Measurements from ENCODE around the gene BMAL2.

DNA sequence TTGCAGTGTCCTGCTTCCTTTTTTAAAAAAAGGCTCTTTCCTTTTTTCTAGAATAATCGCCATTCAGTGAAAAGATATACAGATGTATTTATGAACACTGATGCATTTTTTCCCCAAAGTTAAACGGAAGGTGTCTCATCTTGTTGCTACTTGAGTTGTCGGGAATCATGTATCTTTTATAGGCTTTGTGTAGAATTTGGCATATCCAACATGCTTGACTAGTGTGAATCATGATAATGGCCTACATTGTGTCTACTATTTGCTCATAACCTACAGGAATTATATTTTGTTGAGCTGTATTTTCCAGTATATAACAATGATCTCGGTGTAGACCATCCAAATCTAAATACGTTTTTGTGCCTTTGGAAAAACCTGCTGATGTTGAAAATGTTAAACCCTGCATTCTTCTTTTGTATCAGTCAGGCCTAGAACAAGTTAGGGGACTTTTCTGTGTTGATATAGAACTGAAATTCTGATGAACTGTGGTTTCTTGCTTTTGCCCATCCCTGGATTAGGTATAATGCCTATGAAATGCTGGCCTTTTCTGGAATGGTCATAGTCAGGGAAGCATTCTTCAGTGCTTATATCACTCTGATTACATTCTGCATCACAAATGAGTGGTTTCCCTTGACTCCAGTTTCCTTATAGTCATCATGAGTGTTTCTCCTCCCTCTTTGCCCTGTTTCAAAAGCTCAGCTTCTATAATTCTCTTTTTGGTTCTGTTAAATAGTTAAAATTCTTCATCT lies 10.8 kb downstream of the BMAL2 start:
- TF ChIP-seq CTCF (IDR thresholded peaks at IDR 0.05) (no peak), POLR2A (IDR thresholded peaks at IDR 0.05) (no peak)

Measured in thyroid gland (tissue), 4 donors.